Measurements from ENCODE around the gene C1orf210. TPM values are rescaled to one million over a fixed set of nuclear protein-coding genes. Genes with fewer than 3 reads are reported as not detected.

C1orf210 gene
- total and polyA plus RNA-seq, 2 experiments from 2014 or later = not detected

DNA sequence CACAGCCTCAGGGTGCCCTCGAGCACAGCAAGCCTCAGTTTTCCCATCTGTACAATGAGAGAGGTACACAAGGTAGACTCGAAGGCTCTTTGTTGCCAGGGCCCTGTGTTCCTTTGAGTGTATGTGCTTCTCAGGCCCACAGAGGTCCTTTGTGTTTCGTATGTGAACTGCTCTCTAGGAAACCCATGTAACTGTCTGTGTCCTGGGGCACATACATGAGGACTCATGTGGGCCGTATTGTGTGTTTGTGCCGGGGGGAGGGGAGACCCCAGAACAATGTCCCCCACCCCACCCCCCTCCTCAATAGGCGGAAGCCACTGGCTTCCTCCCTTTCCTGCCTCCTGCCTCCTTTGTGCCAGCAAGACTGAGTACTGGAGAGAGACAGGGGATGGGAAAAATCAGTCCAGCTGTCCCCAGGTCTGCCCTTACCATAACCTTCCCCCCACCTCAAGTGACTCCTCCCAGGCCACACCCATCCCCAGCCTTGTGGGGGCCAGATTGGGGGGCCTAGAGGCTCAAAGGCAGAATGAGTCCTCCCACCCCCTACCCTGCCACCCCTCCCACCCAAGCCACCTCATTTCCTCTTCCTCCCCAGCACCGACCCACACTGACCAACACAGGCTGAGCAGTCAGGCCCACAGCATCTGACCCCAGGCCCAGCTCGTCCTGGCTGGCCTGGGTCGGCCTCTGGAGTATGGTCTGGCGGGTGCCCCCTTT is 15.2 kb upstream of the C1orf210 start, which contains the start of gene TIE1:
Gene TIE1, plus strand, starts transcription at position 605 of the 717 bp plus-strand sequence. Its CDS starts 90 bp downstream, at position 695.
- Histone ChIP-seq H3F3A (ENCODE audit: insufficient read depth) (peaks cover 8% of the 10 kb centered on the region; the same call in 1 of the 2 replicates), H2AFZ (no peak within 1 kb of the TSS), H3K9me3 (ENCODE audit: low read depth) (no peaks in the 10 kb centered on the region), H3K79me2 (ENCODE audit: insufficient read depth) (no peaks in the 10 kb centered on the region), H3K27ac (no peak within 1 kb of the TSS), H3K9ac (no peak within 1 kb of the TSS), H3K27me3 (replicated peaks; ENCODE audit: insufficient read depth) (no peaks in the 10 kb centered on the region), H3K4me3 (no peak within 1 kb of the TSS), H4K20me1 (ENCODE audit: insufficient read depth) (no peaks in the 10 kb centered on the region), H3K4me2 (ENCODE audit: unreplicated experiment) (no peak within 1 kb of the TSS), H3K36me3 (ENCODE audit: low read depth) (no peaks in the 10 kb centered on the region), H3K9me2 (ENCODE audit: insufficient read depth) (no peaks in the 10 kb centered on the region), H3K4me1 (ENCODE audit: insufficient read depth) (peaks cover 6% of the 10 kb centered on the region)
- no peak for TF ChIP-seq EZH2 (IDR thresholded peaks at IDR 0.05; ENCODE audit: insufficient read depth, poor library complexity, severe bottlenecking)
- in situ Hi-C loops (cut with MboI) = no loop called here
- DNase-seq = no peak
- WGBS, 2 experiments (ENCODE audit: low coverage in 1 of 2, low lambda C conversion rate in 2 of 2, missing lambda C conversion rate in 2 of 2) = 82 to 83% methylated on average over 10 of the region's 10 CpGs

DNA sequence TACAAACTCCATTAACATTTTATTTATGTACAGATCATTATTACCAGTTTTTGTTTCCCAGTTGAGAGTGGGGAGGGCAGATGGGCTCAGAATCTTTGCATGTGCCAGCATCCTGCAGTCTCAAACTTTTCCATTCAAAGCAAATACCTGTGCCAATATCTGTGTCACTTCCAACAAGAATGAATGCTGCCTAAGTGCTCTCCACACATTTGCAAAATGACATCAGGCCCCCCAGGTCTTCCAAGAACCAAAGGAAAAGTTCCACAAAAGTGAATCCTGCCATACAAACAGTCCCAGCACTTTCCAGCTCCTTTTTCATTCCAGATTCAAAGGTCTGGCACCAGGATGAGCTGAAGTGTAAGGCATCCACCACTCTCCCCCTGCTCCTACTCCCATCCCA is 13.7 kb upstream of the C1orf210 start:
- DNase-seq = no peak
- no peaks in the 10 kb centered on the region for H4K20me1 ChIP-seq (ENCODE audit: insufficient read depth)
- H2AFZ ChIP-seq = no peak overlapping the region
- no peak overlapping the region for H3K9ac ChIP-seq
- H3F3A ChIP-seq (ENCODE audit: insufficient read depth) = peaks cover 8% of the 10 kb centered on the region; the same call in 1 of the 2 replicates
- H3K36me3 ChIP-seq (ENCODE audit: low read depth) = no peaks in the 10 kb centered on the region
- H3K4me3 ChIP-seq = no peak overlapping the region
- in situ Hi-C loops (cut with MboI) = no loop called here
- H3K9me2 ChIP-seq (ENCODE audit: insufficient read depth) = no peaks in the 10 kb centered on the region
- H3K4me2 ChIP-seq (ENCODE audit: unreplicated experiment) = no peak overlapping the region
- no peak for TF ChIP-seq EZH2phosphoT487 (IDR thresholded peaks at IDR 0.05; ENCODE audit: insufficient read depth, low read depth)
- TF ChIP-seq EZH2 (IDR thresholded peaks at IDR 0.05; ENCODE audit: insufficient read depth, poor library complexity, severe bottlenecking) = no peak
- H3K79me2 ChIP-seq (ENCODE audit: insufficient read depth) = no peaks in the 10 kb centered on the region
- peaks cover 6% of the 10 kb centered on the region for H3K4me1 ChIP-seq (ENCODE audit: insufficient read depth)
- no peaks in the 10 kb centered on the region for H3K9me3 ChIP-seq (ENCODE audit: low read depth)
- H3K27ac ChIP-seq = no peak overlapping the region
- no peaks in the 10 kb centered on the region for H3K27me3 ChIP-seq (replicated peaks; ENCODE audit: insufficient read depth)

- H3F3A ChIP-seq (ENCODE audit: insufficient read depth) = peaks cover 4% of the 10 kb centered on the region; the same call in 1 of the 2 replicates
- no peaks in the 10 kb centered on the region for H3K36me3 ChIP-seq (ENCODE audit: low read depth)
- H2AFZ ChIP-seq = no peak overlapping the region
- H3K4me2 ChIP-seq (ENCODE audit: unreplicated experiment) = no peak overlapping the region
- 52 to 85% methylated on average over 1 of the region's 1 CpG for WGBS, 2 experiments (ENCODE audit: low coverage in 1 of 2, low lambda C conversion rate in 2 of 2, missing lambda C conversion rate in 2 of 2)
- H3K79me2 ChIP-seq (ENCODE audit: insufficient read depth) = no peaks in the 10 kb centered on the region
- H3K9me2 ChIP-seq (ENCODE audit: insufficient read depth) = no peaks in the 10 kb centered on the region
- H3K4me3 ChIP-seq = no peak overlapping the region
- no peak overlapping the region for H3K27ac ChIP-seq
- in situ Hi-C loops (cut with MboI) = no loop called here
- TF ChIP-seq EZH2phosphoT487 (IDR thresholded peaks at IDR 0.05; ENCODE audit: insufficient read depth, low read depth) (no peak), EZH2 (IDR thresholded peaks at IDR 0.05; ENCODE audit: insufficient read depth, poor library complexity, severe bottlenecking) (no peak)
- no peak for DNase-seq
- H4K20me1 ChIP-seq (ENCODE audit: insufficient read depth) = no peaks in the 10 kb centered on the region
- H3K27me3 ChIP-seq (replicated peaks; ENCODE audit: insufficient read depth) = no peaks in the 10 kb centered on the region
- H3K4me1 ChIP-seq (ENCODE audit: insufficient read depth) = peaks cover 3% of the 10 kb centered on the region
- H3K9me3 ChIP-seq (ENCODE audit: low read depth) = no peaks in the 10 kb centered on the region
- H3K9ac ChIP-seq = no peak overlapping the region
Observed at GRCh38 chr1:43298055-43298454, 12.7 kb upstream of the C1orf210 start.

GRCh38 chr1:43296207-43296606 is 10.8 kb upstream of the C1orf210 start:
- no peaks in the 10 kb centered on the region for H3K9me3 ChIP-seq (ENCODE audit: low read depth)
- no peaks in the 10 kb centered on the region for H3K4me1 ChIP-seq (ENCODE audit: insufficient read depth)
- no peaks in the 10 kb centered on the region for H3K27me3 ChIP-seq (replicated peaks; ENCODE audit: insufficient read depth)
- no peak overlapping the region for H3K4me3 ChIP-seq
- no peak overlapping the region for H3K9ac ChIP-seq
- H3K4me2 ChIP-seq (ENCODE audit: unreplicated experiment) = no peak overlapping the region
- DNase-seq = no peak
- TF ChIP-seq EZH2phosphoT487 (IDR thresholded peaks at IDR 0.05; ENCODE audit: insufficient read depth, low read depth) = no peak
- TF ChIP-seq EZH2 (IDR thresholded peaks at IDR 0.05; ENCODE audit: insufficient read depth, poor library complexity, severe bottlenecking) = no peak
- in situ Hi-C loops (cut with MboI) = no loop called here
- no peaks in the 10 kb centered on the region for H4K20me1 ChIP-seq (ENCODE audit: insufficient read depth)
- H2AFZ ChIP-seq = no peak overlapping the region
- no peaks in the 10 kb centered on the region for H3K36me3 ChIP-seq (ENCODE audit: low read depth)
- no peaks in the 10 kb centered on the region for H3K9me2 ChIP-seq (ENCODE audit: insufficient read depth)
- no peaks in the 10 kb centered on the region for H3F3A ChIP-seq (ENCODE audit: insufficient read depth)
- H3K79me2 ChIP-seq (ENCODE audit: insufficient read depth) = no peaks in the 10 kb centered on the region
- no peak overlapping the region for H3K27ac ChIP-seq
- WGBS, 2 experiments (ENCODE audit: low coverage in 1 of 2, low lambda C conversion rate in 2 of 2, missing lambda C conversion rate in 2 of 2) = 0 to 12% methylated on average over 1 of the region's 1 CpG
